Nephron (organoid): ENCODE data around the gene CCDC15.
A peak's percentile ranks its signal among the peaks of the same experiment; 100 is the strongest.
"Not testable (repeated sequence)": the region's sequence is repeated elsewhere in the genome, so short reads cannot be mapped to it uniquely, and the experiment has no call there.

Experiments used
- H3K27ac Mint-ChIP-seq, 3 experiments: 2 replicates each; pipeline ENCODE4 v1.8.0; 2020; ENCODE audit warnings: mixed read lengths in 3 of 3, mild to moderate bottlenecking in 2 of 3, moderate library complexity in 1 of 3
- H3K27me3 Mint-ChIP-seq: 2 replicates; pipeline ENCODE4 v1.8.0; 2021; ENCODE audit warnings: low read depth, mild to moderate bottlenecking, moderate library complexity, mixed read lengths
- H3K36me3 Mint-ChIP-seq: 2 replicates; pipeline ENCODE4 v1.8.0; 2020; ENCODE audit warnings: low read depth, mixed read lengths
- H3K4me1 Mint-ChIP-seq: 2 replicates; pipeline ENCODE4 v1.8.0; 2020; ENCODE audit warnings: mixed read lengths
- H3K4me3 Mint-ChIP-seq, 3 experiments: 2 replicates each; pipeline ENCODE4 v1.8.0; 2020; ENCODE audit warnings: mild to moderate bottlenecking in 3 of 3, mixed read lengths in 3 of 3, moderate library complexity in 2 of 3
- H3K9me3 Mint-ChIP-seq: 2 replicates; pipeline ENCODE4 v1.8.0; 2020; ENCODE audit warnings: mixed read lengths
- CTCF ChIP-seq, 3 experiments: fragments of 200-600 bp; sonication (generic); IDR thresholded peaks; one replicate each; pipeline ENCODE4 v1.5.0; 2021; ENCODE audit warnings: antibody characterized with exemption in 3 of 3; ENCODE audit not compliant: unreplicated experiment in 3 of 3

Gene CCDC15

GRCh38 chr11:125053167-125053566 lies 99.2 kb downstream of the CCDC15 start:
- no peak overlapping the region for H3K27ac Mint-ChIP-seq
- TF ChIP-seq CTCF (IDR thresholded peaks at IDR 0.05; ENCODE audit: unreplicated experiment in 3 of 3) = no peak
- H3K27me3 Mint-ChIP-seq = no peaks in the 10 kb centered on the region
- H3K9me3 Mint-ChIP-seq = no peaks in the 10 kb centered on the region
- H3K36me3 Mint-ChIP-seq = no peaks in the 10 kb centered on the region
- H3K4me3 Mint-ChIP-seq = no peak overlapping the region
- H3K4me1 Mint-ChIP-seq = no peaks in the 10 kb centered on the region

GRCh38 chr11:125055107-125055715 lies 101.2 kb downstream of the CCDC15 start:
- no peak overlapping the region for H3K4me3 Mint-ChIP-seq
- no peak for TF ChIP-seq CTCF (IDR thresholded peaks at IDR 0.05; ENCODE audit: unreplicated experiment in 3 of 3)
- H3K36me3 Mint-ChIP-seq = no peaks in the 10 kb centered on the region
- H3K27me3 Mint-ChIP-seq = peaks cover 5% of the 10 kb centered on the region
- H3K9me3 Mint-ChIP-seq = no peaks in the 10 kb centered on the region
- no peaks in the 10 kb centered on the region for H3K4me1 Mint-ChIP-seq
- no peak overlapping the region for H3K27ac Mint-ChIP-seq

- H3K4me3 Mint-ChIP-seq, H3K27ac Mint-ChIP-seq, H3K9me3 Mint-ChIP-seq, H3K4me1 Mint-ChIP-seq, H3K36me3 Mint-ChIP-seq: not testable (repeated sequence)
- H3K27me3 Mint-ChIP-seq = peaks cover 14% of the 10 kb centered on the region
These were observed 102.1 kb downstream of the CCDC15 start for GRCh38 chr11:125056111-125056510.

- Mint-ChIP-seq H3K27me3 (peaks cover 24% of the 10 kb centered on the region), H3K4me3 (no peak overlapping the region), H3K4me1 (no peaks in the 10 kb centered on the region), H3K36me3 (no peaks in the 10 kb centered on the region), H3K9me3 (no peaks in the 10 kb centered on the region), H3K27ac (no peak overlapping the region)
- no peak for TF ChIP-seq CTCF (IDR thresholded peaks at IDR 0.05; ENCODE audit: unreplicated experiment in 3 of 3)
These were observed 103.1 kb downstream of the CCDC15 start for GRCh38 chr11:125056931-125057692.

- TF ChIP-seq CTCF (IDR thresholded peaks at IDR 0.05; ENCODE audit: unreplicated experiment in 3 of 3) = no peak
- Mint-ChIP-seq H3K4me1 (no peaks in the 10 kb centered on the region), H3K9me3 (no peaks in the 10 kb centered on the region), H3K36me3 (no peaks in the 10 kb centered on the region), H3K27ac (no peak overlapping the region), H3K27me3 (peaks cover 29% of the 10 kb centered on the region), H3K4me3 (no peak overlapping the region)
These were observed 103.7 kb downstream of the CCDC15 start for GRCh38 chr11:125057693-125058016.

- H3K36me3 Mint-ChIP-seq = no peaks in the 10 kb centered on the region
These were observed 107.3 kb downstream of the CCDC15 start for GRCh38 chr11:125061281-125061680.

More at GRCh38 chr11:125061281-125061680, 107.3 kb downstream of the CCDC15 start:
- Mint-ChIP-seq H3K27me3 (peaks cover 62% of the 10 kb centered on the region), H3K4me1 (no peaks in the 10 kb centered on the region), H3K27ac (no peak overlapping the region), H3K9me3 (no peaks in the 10 kb centered on the region), H3K4me3 (peak overlapping the region in 1 of 3 experiments; percentile 44)
- TF ChIP-seq CTCF (IDR thresholded peaks at IDR 0.05; ENCODE audit: unreplicated experiment in 3 of 3) = no peak
